Neuronal stem cell (in vitro differentiated cells): Measurements from ENCODE around the gene GOLT1A.

Experiments used
- DNase-seq: peaks from one replicate; pipeline ENCODE4 v3.0.0-alpha.2; 2013; ENCODE audit warnings: low spot score
- H2AFZ ChIP-seq: one replicate; pipeline ENCODE4 v1.6.1; 2013; ENCODE audit warnings: mild to moderate bottlenecking, low read length, inconsistent platforms
- H2AK5ac ChIP-seq: 2 replicates; pipeline ENCODE4 v1.6.1; 2013; ENCODE audit warnings: low read depth, mild to moderate bottlenecking, inconsistent platforms, low read length, moderate library complexity, mixed read lengths
- H2BK120ac ChIP-seq: 2 replicates; pipeline ENCODE4 v1.6.1; 2013; ENCODE audit warnings: low read depth, mild to moderate bottlenecking, inconsistent platforms, low read length, moderate library complexity, mixed read lengths
- H2BK12ac ChIP-seq: one replicate; pipeline ENCODE4 v1.6.1; 2013; ENCODE audit warnings: low read length, inconsistent platforms
- H2BK15ac ChIP-seq: 2 replicates; pipeline ENCODE4 v1.6.1; 2013; ENCODE audit warnings: mild to moderate bottlenecking, low read length, inconsistent platforms, mixed read lengths
- H2BK5ac ChIP-seq: one replicate; pipeline ENCODE4 v1.6.1; 2013; ENCODE audit warnings: inconsistent platforms, mild to moderate bottlenecking, low read length, moderate library complexity
- H3K14ac ChIP-seq: one replicate; pipeline ENCODE4 v1.6.1; 2013; ENCODE audit warnings: low read length, inconsistent platforms
- H3K18ac ChIP-seq: 2 replicates; pipeline ENCODE4 v1.6.1; 2013; ENCODE audit warnings: low read length, inconsistent platforms
- H3K23ac ChIP-seq: 2 replicates; pipeline ENCODE4 v1.6.1; 2013; ENCODE audit warnings: low read depth, mild to moderate bottlenecking, mixed read lengths, low read length, inconsistent platforms; ENCODE audit not compliant: poor library complexity
- H3K27ac ChIP-seq: replicated peaks from 3 replicates; pipeline ENCODE4 v1.5.1; 2013; ENCODE audit warnings: low read length, inconsistent platforms
- H3K27me3 ChIP-seq, 3 experiments: 2 replicates each; pipeline ENCODE4 v1.6.1; 2013; ENCODE audit warnings: low read length in 3 of 3, mild to moderate bottlenecking in 2 of 3, inconsistent platforms in 1 of 3, low read depth in 1 of 3, mixed read lengths in 1 of 3, moderate library complexity in 1 of 3; ENCODE audit not compliant: control insufficient read depth in 3 of 3, insufficient read depth in 3 of 3
- H3K36me3 ChIP-seq, 2 donors: replicated peaks in 1 of 2; 2 replicates each; pipeline ENCODE4 v1.6.1; 2013; ENCODE audit warnings: low read length in 2 of 2; ENCODE audit not compliant: control insufficient read depth in 2 of 2, insufficient read depth in 2 of 2
- H3K4ac ChIP-seq: 2 replicates; pipeline ENCODE4 v1.6.1; 2013; ENCODE audit warnings: inconsistent platforms, mild to moderate bottlenecking, low read length, moderate library complexity
- H3K4me1 ChIP-seq, 2 donors: 1 replicate in 1 of 2; 2 replicates in 1 of 2; pipeline ENCODE4 v1.6.1; 2013; ENCODE audit warnings: low read length in 2 of 2, low read depth in 1 of 2; ENCODE audit not compliant: control insufficient read depth in 2 of 2, insufficient read depth in 1 of 2
- H3K4me2 ChIP-seq: one replicate; pipeline ENCODE4 v1.6.1; 2013; ENCODE audit warnings: mild to moderate bottlenecking, low read length, inconsistent platforms; ENCODE audit not compliant: insufficient read depth, poor library complexity, severe bottlenecking
- H3K4me3 ChIP-seq, 2 donors: 2 replicates each; pipeline ENCODE4 v1.5.1; 2013; ENCODE audit warnings: low read length in 2 of 2, mild to moderate bottlenecking in 2 of 2, inconsistent platforms in 1 of 2, moderate library complexity in 1 of 2
- H3K79me1 ChIP-seq: one replicate; pipeline ENCODE4 v1.6.1; 2013; ENCODE audit warnings: low read depth, mild to moderate bottlenecking, inconsistent platforms, low read length, moderate library complexity
- H3K9ac ChIP-seq: one replicate; pipeline ENCODE4 v1.6.1; 2013; ENCODE audit warnings: mild to moderate bottlenecking, low read depth, low read length, inconsistent platforms; ENCODE audit not compliant: poor library complexity
- H3K9me3 ChIP-seq, 2 donors: replicated peaks in 1 of 2; 2 replicates each; pipeline versions ENCODE3 to v1.6.1; 2013; ENCODE audit warnings: low read length in 2 of 2, mild to moderate bottlenecking in 2 of 2, inconsistent platforms in 1 of 2, low read depth in 1 of 2, mixed read lengths in 1 of 2, moderate library complexity in 1 of 2; ENCODE audit not compliant: control insufficient read depth in 2 of 2, insufficient read depth in 1 of 2
- H4K8ac ChIP-seq: one replicate; pipeline ENCODE4 v1.6.1; 2013; ENCODE audit warnings: low read depth, mild to moderate bottlenecking, inconsistent platforms, low read length, moderate library complexity
- H4K91ac ChIP-seq: one replicate; pipeline ENCODE4 v1.6.1; 2013; ENCODE audit warnings: low read length, low read depth, mild to moderate bottlenecking, inconsistent platforms; ENCODE audit not compliant: poor library complexity
- WGBS, 2 donors: extraction: QIAGEN DNeasy Blood & Tissue Kit; methylation state at CpG; one replicate each; pipeline ENCODE4 v1.1.7; 2013; ENCODE audit warnings: missing lambda C conversion rate in 2 of 2, mixed read lengths in 1 of 2; ENCODE audit not compliant: insufficient read length in 2 of 2, insufficient replicate concordance in 1 of 2; ENCODE audit errors: extremely low coverage in 2 of 2; 5-methylcytosine and 5-hydroxymethylcytosine counted together

The GOLT1A gene

GRCh38 chr1:204177133-204177532, 36.7 kb downstream of the GOLT1A start:
- Histone ChIP-seq H3K9me3 (no peaks in the 10 kb centered on the region), H4K8ac (no peak overlapping the region), H3K79me1 (no peaks in the 10 kb centered on the region), H2AFZ (no peak overlapping the region), H3K23ac (no peak overlapping the region), H3K18ac (no peak overlapping the region), H3K4me1 (peaks cover 0 to 2% of the 10 kb centered on the region in 2 donors), H3K4me2 (no peak overlapping the region), H3K36me3 (no peaks in the 10 kb centered on the region), H2BK12ac (no peak overlapping the region), H2BK15ac (no peak overlapping the region), H2AK5ac (no peak overlapping the region), H3K27me3 (peaks cover 0 to 57% (median 0%) of the 10 kb centered on the region in 3 experiments), H3K9ac (no peak overlapping the region), H3K14ac (no peak overlapping the region), H3K4me3 (no peak overlapping the region), H4K91ac (no peak overlapping the region), H3K4ac (no peak overlapping the region), H3K27ac (no peak overlapping the region), H2BK5ac (no peak overlapping the region), H2BK120ac (no peak overlapping the region)
- no CpG with 5 or more reads among the region's 4 CpGs for WGBS, 2 donors
- DNase-seq: no peak

GRCh38 chr1:204176049-204176448, 37.7 kb downstream of the GOLT1A start:
- H2BK15ac ChIP-seq: no peak overlapping the region
- H3K79me1 ChIP-seq: no peaks in the 10 kb centered on the region
- H3K4ac ChIP-seq: no peak overlapping the region
- no peaks in the 10 kb centered on the region for H3K9me3 ChIP-seq
- H3K18ac ChIP-seq: no peak overlapping the region
- H3K27ac ChIP-seq: no peak overlapping the region
- H2BK5ac ChIP-seq: no peak overlapping the region
- no peak for DNase-seq
- H3K4me3 ChIP-seq: no peak overlapping the region
- H2BK120ac ChIP-seq: no peak overlapping the region
- H4K91ac ChIP-seq: no peak overlapping the region
- no peak overlapping the region for H4K8ac ChIP-seq
- no peak overlapping the region for H3K4me2 ChIP-seq
- peaks cover 0 to 2% of the 10 kb centered on the region in 2 donors for H3K4me1 ChIP-seq
- H2AK5ac ChIP-seq: no peak overlapping the region
- no peak overlapping the region for H2AFZ ChIP-seq
- H3K9ac ChIP-seq: no peak overlapping the region
- no peak overlapping the region for H3K23ac ChIP-seq
- H3K36me3 ChIP-seq: no peaks in the 10 kb centered on the region
- H3K27me3 ChIP-seq: peaks cover 0 to 54% (median 0%) of the 10 kb centered on the region in 3 experiments
- no peak overlapping the region for H3K14ac ChIP-seq
- no CpG with 5 or more reads among the region's 5 CpGs for WGBS, 2 donors
- H2BK12ac ChIP-seq: no peak overlapping the region

GRCh38 chr1:204174958-204175357, 38.8 kb downstream of the GOLT1A start:
- Histone ChIP-seq H3K23ac (no peak overlapping the region), H3K9ac (no peak overlapping the region), H2BK120ac (no peak overlapping the region), H2BK12ac (no peak overlapping the region), H3K18ac (no peak overlapping the region), H3K9me3 (peaks cover 0 to 9% of the 10 kb centered on the region in 2 donors), H3K14ac (no peak overlapping the region), H2BK15ac (no peak overlapping the region), H2BK5ac (no peak overlapping the region), H3K27me3 (peaks cover 0 to 54% (median 0%) of the 10 kb centered on the region in 3 experiments), H2AFZ (no peak overlapping the region), H3K4me1 (peaks cover 0 to 2% of the 10 kb centered on the region in 2 donors), H4K91ac (no peak overlapping the region), H4K8ac (no peak overlapping the region), H3K79me1 (no peaks in the 10 kb centered on the region), H3K27ac (no peak overlapping the region), H3K4me2 (no peak overlapping the region), H3K36me3 (no peaks in the 10 kb centered on the region), H2AK5ac (no peak overlapping the region), H3K4me3 (no peak overlapping the region), H3K4ac (no peak overlapping the region)
- DNase-seq: no peak
- WGBS, 2 donors: 100% methylated on average over 1 of the region's 3 CpGs; no CpG with 5 or more reads in 1 of the 2 donors

GRCh38 chr1:204172404-204173029, 41.3 kb downstream of the GOLT1A start:
- no peak overlapping the region for H3K9ac ChIP-seq

More at GRCh38 chr1:204172404-204173029, 41.3 kb downstream of the GOLT1A start:
- no peak for DNase-seq
- Histone ChIP-seq H4K8ac (no peak overlapping the region), H2BK12ac (no peak overlapping the region), H2AK5ac (no peak overlapping the region), H3K79me1 (no peaks in the 10 kb centered on the region), H3K27me3 (peaks cover 0 to 41% (median 0%) of the 10 kb centered on the region in 3 experiments), H3K36me3 (no peaks in the 10 kb centered on the region), H3K18ac (no peak overlapping the region), H2BK120ac (no peak overlapping the region), H3K4ac (no peak overlapping the region), H3K9me3 (peaks cover 2 to 18% of the 10 kb centered on the region in 2 donors), H3K4me2 (no peak overlapping the region), H3K23ac (no peak overlapping the region), H3K4me3 (no peak overlapping the region), H3K27ac (no peak overlapping the region), H4K91ac (no peak overlapping the region), H2BK5ac (no peak overlapping the region), H2BK15ac (no peak overlapping the region), H3K4me1 (peaks cover 0 to 2% of the 10 kb centered on the region in 2 donors), H3K14ac (no peak overlapping the region), H2AFZ (no peak overlapping the region)
- no CpG with 5 or more reads among the region's 2 CpGs for WGBS, 2 donors
